ENCODE measurements around the gene VEGFA.

The VEGFA gene

GRCh38 chr6:43788301-43788700 lies 18.3 kb downstream of the VEGFA start:
- DNase-seq = no peak

GRCh38 chr6:43789447-43789846 lies 19.4 kb downstream of the VEGFA start:
- no peak for DNase-seq

- no peak for DNase-seq
These were observed 20.0 kb downstream of the VEGFA start for GRCh38 chr6:43790031-43790430.

- DNase-seq = no peak
These were observed 21.9 kb downstream of the VEGFA start for GRCh38 chr6:43791745-43792422.

- no peak for DNase-seq
These were observed 23.3 kb downstream of the VEGFA start for GRCh38 chr6:43793154-43793874.

GRCh38 chr6:43793875-43794242 lies 23.8 kb downstream of the VEGFA start:
- no peak for DNase-seq

- DNase-seq = no peak
These were observed 25.4 kb downstream of the VEGFA start for GRCh38 chr6:43795421-43795820.

GRCh38 chr6:43796168-43796567 lies 26.2 kb downstream of the VEGFA start:
- DNase-seq = no peak

- no peak for DNase-seq
These were observed 27.2 kb downstream of the VEGFA start for GRCh38 chr6:43796903-43797890.

GRCh38 chr6:43797919-43798318 lies 27.9 kb downstream of the VEGFA start:
- no peak for DNase-seq

- DNase-seq = no peak
These were observed 28.9 kb downstream of the VEGFA start for GRCh38 chr6:43798688-43799444.

- no peak for DNase-seq
These were observed 29.7 kb downstream of the VEGFA start for GRCh38 chr6:43799551-43800297.

GRCh38 chr6:43800298-43800623 lies 30.2 kb downstream of the VEGFA start:
- DNase-seq = no peak

GRCh38 chr6:43800746-43801494 lies 30.9 kb downstream of the VEGFA start:
- DNase-seq = no peak

GRCh38 chr6:43801495-43802181 lies 31.6 kb downstream of the VEGFA start:
- DNase-seq = no peak

- no peak for DNase-seq
These were observed 33.2 kb downstream of the VEGFA start for GRCh38 chr6:43803055-43803782.

GRCh38 chr6:43803783-43804549 lies 34.0 kb downstream of the VEGFA start:
- DNase-seq = no peak

- no peak for DNase-seq
These were observed 34.7 kb downstream of the VEGFA start for GRCh38 chr6:43804550-43805223.

- DNase-seq = no peak
These were observed 35.7 kb downstream of the VEGFA start for GRCh38 chr6:43805699-43806042.
